M059J (cell line): ENCODE measurements around the gene TMEM88. TPM values are rescaled to one million over a fixed set of nuclear protein-coding genes. Genes with fewer than 3 reads are reported as not detected.

Experiments used
- DNase-seq: peaks from one replicate; pipeline ENCODE4 v3.0.0-alpha.2; 2012; ENCODE audit warnings: low read depth
- total RNA-seq: library from RNA; depleted of rRNA; stranded (reverse); fragments of >200 nt; shearing (Covaris generic); gene quantifications from 2 replicates; pipeline ENCODE4 v1.2.3, GENCODE V29; 2014; rRNA removed

The TMEM88 gene
- total RNA-seq, result 0.49 TPM in 1 of 2 replicates, not detected in the other

GRCh38 chr17:7854851-7855659 is at the start of gene TMEM88:
Gene TMEM88 (plus strand): TSS chr17:7855066. CDS start chr17:7855075, 9 bp downstream.
- DNase-seq, result no peak

- no peak for DNase-seq
These were observed 48.3 kb upstream of the TMEM88 start for GRCh38 chr17:7806587-7806986.

GRCh38 chr17:7807206-7807605 is 47.7 kb upstream of the TMEM88 start:
- DNase-seq, result no peak

- DNase-seq, result no peak
These were observed 45.6 kb upstream of the TMEM88 start for GRCh38 chr17:7809086-7809790.

GRCh38 chr17:7809791-7810343 is 45.0 kb upstream of the TMEM88 start:
- DNase-seq, result peak; percentile 31

GRCh38 chr17:7811251-7811650 is 43.6 kb upstream of the TMEM88 start:
- no peak for DNase-seq

GRCh38 chr17:7814969-7815368 is 39.9 kb upstream of the TMEM88 start:
- DNase-seq, result no peak

- DNase-seq, result no peak
These were observed 37.8 kb upstream of the TMEM88 start for GRCh38 chr17:7816926-7817642.

- no peak for DNase-seq
These were observed 37.3 kb upstream of the TMEM88 start for GRCh38 chr17:7817643-7817964.

GRCh38 chr17:7818026-7818425 is 36.8 kb upstream of the TMEM88 start:
- DNase-seq, result no peak

- no peak for DNase-seq
These were observed 35.9 kb upstream of the TMEM88 start for GRCh38 chr17:7818746-7819645.

GRCh38 chr17:7820231-7820630 is 34.6 kb upstream of the TMEM88 start:
- DNase-seq, result no peak

- no peak for DNase-seq
These were observed 32.7 kb upstream of the TMEM88 start for GRCh38 chr17:7822126-7822525.

GRCh38 chr17:7823581-7824001 is 31.3 kb upstream of the TMEM88 start:
- DNase-seq, result no peak

GRCh38 chr17:7824021-7824924 is 30.6 kb upstream of the TMEM88 start:
- DNase-seq, result no peak

- DNase-seq, result peak; percentile 33
These were observed 29.5 kb upstream of the TMEM88 start for GRCh38 chr17:7825206-7825990.

- no peak for DNase-seq
These were observed 24.2 kb upstream of the TMEM88 start for GRCh38 chr17:7830616-7831015.

GRCh38 chr17:7831233-7831632 is 23.6 kb upstream of the TMEM88 start:
- DNase-seq, result no peak

- DNase-seq, result no peak
These were observed 22.4 kb upstream of the TMEM88 start for GRCh38 chr17:7832431-7832830.
